ENCODE data around the gene CAV1.

CAV1 gene

GRCh38 chr7:116503835-116504234, 21.0 kb upstream of the CAV1 start:
- no peak for DNase-seq (ENCODE audit: low spot score)

DNA sequence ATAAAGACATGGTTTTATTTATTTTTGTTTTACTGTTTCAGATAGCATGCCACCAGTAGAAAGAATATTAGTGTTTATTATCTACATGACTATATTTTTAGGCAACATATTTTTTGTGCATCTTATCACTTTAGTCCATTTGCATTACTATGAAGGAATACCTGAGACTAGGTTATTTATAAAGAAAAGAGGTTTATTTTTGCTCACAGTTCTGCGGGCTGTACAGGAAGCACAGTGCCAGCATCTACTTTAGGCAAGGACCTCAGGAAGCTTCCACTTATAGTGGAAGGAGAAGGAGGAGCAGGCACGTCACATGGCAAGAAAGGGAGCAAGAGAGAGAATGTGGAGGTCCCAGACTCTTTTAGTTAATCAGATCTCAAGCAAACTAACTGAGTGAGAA, 19.6 kb upstream of the CAV1 start:
- DNase-seq (ENCODE audit: low spot score), result no peak

- no peak for DNase-seq (ENCODE audit: low spot score)
These were observed 19.0 kb upstream of the CAV1 start for GRCh38 chr7:116505823-116506222.

DNA sequence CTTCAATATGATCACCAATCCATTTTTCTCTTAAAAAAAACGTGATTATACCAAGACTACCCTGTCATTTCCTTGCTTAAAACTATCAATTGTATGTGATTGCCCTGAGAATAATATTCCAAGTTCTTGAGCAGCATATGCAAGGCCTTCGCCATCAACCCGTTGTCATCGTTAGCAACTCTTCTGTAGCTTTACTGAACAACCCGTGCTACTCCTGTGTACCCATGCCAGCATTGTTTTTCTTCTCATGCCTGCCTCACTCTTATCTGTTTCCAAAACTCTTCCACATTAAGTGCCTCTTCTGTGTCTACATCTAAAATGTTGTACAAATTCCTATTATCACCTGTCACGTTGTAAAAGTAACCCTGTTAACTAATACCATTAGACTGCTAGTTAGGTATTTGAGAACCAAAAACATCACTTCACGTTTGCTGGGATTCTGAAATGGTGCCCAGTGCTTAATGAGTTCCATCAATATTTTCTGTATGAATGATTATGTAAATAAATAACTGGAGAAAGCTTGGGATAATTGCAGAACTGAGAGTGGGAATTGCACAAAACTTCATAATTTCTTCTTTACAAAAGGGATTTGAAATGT, 14.8 kb upstream of the CAV1 start:
- DNase-seq (ENCODE audit: low spot score), result no peak

DNA sequence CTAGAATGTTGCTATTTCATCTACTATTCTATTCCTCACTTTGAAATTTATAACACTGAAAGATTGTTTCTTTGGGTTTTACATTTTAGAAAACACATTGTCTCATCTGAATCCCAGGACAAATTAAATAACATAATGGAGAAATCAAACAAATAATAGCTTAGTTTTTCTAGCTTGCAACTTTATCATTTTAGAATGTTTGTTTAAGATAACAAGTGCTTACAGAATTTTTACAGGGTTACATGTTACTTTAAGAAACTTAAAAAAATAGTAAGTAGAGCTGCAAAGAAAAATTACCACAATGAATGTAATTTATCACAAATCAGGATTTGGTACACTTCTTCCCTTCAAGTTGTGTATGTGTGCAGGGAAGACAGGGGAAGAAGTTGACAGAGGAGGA, 14.0 kb upstream of the CAV1 start:
- DNase-seq (ENCODE audit: low spot score), result no peak

GRCh38 chr7:116511552-116512519, 13.0 kb upstream of the CAV1 start:
- peak; percentile 53 for DNase-seq (ENCODE audit: low spot score)

GRCh38 chr7:116512520-116513188, 12.2 kb upstream of the CAV1 start:
- DNase-seq (ENCODE audit: low spot score), result no peak

DNA sequence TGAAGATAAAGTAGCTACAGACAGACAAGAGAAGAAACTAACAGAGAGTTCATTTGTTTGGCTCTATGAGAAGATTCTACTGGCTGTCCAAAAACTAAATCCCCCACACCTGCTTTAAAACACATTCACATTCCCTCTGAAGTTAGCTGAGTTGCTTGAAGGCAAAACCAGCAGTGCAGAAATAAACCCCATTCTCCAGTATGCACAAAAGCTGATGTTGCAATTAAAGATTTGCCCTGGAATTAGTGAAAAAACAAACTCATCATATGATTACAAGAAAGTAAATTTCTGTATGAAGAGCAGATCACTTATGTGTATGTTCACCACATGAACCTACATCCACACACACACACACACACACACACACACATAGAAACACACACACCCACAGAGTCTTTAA, 9.3 kb upstream of the CAV1 start:
- no peak for DNase-seq (ENCODE audit: low spot score)

GRCh38 chr7:116516324-116516723, 8.5 kb upstream of the CAV1 start:
- no peak for DNase-seq (ENCODE audit: low spot score)

GRCh38 chr7:116517626-116518025, 7.2 kb upstream of the CAV1 start:
- no peak for DNase-seq (ENCODE audit: low spot score)

- DNase-seq (ENCODE audit: low spot score), result no peak
These were observed 5.9 kb upstream of the CAV1 start for GRCh38 chr7:116518961-116519360.

DNA sequence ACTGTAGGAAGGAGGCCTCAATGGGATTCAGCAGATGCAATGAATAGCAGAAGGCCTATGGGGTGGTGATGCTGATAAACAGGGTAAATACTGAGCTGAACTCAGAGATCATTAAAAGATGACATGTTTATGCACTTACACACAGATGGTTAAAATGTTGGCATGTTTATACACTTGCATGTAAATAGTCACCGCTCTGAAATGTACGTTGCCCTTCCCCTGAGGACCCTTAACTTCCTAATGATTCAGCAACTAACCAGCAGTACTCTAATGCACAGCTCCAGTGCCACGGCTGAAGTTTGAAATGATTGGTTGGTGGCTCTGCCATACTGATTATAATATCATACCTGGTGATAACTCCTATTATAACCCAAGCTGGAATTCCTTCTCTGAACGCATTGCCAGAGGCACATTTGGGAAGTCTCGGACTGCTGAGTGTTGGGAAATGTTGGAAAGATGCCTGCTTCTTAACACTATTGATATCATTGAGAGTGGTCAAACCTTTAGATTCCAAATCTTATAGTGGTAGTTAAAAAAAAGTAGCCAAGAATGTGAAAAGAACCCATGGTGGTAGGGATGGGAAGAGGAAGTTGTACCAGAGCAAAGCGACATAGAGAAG, 3.7 kb upstream of the CAV1 start:
- no peak for DNase-seq (ENCODE audit: low spot score)

DNA sequence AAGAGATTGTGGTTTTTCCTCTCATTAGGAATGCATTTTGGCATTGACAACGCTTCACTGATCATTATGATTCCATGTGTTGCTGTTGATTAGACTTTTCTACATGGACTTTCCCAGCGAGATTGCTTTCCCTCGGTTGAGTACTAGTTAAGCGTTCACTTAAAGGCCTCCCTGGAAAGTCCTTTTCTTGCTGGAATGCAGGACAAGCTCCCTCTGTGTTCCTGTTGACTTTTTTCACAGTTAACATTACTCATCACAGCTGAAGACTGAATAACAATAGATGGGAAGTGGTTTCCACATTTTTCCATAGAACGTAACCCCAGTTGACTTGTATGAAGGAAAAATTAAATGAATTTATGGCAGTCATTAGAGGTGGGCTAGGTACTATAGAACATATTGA, 2.6 kb upstream of the CAV1 start:
- DNase-seq (ENCODE audit: low spot score), result no peak

DNA sequence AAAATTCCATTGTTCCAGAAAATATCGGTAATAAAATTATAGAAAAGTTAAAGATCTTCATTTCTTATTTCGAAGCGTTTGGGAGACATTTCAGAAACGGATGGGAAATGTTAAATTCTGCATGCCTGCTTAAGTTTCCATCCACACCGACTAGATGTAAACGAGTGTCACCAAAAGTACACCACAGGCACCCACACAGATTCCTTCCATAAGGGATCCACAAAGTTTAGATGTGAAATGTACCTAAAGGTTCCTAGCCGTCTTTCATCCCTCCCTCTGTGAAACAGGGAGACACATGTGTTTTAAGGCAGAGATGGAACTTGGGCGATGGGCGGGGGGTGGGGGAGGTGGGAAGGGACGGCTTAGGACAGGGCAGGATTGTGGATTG, 621 bp upstream of the CAV1 start:
- DNase-seq (ENCODE audit: low spot score), result no peak

DNA sequence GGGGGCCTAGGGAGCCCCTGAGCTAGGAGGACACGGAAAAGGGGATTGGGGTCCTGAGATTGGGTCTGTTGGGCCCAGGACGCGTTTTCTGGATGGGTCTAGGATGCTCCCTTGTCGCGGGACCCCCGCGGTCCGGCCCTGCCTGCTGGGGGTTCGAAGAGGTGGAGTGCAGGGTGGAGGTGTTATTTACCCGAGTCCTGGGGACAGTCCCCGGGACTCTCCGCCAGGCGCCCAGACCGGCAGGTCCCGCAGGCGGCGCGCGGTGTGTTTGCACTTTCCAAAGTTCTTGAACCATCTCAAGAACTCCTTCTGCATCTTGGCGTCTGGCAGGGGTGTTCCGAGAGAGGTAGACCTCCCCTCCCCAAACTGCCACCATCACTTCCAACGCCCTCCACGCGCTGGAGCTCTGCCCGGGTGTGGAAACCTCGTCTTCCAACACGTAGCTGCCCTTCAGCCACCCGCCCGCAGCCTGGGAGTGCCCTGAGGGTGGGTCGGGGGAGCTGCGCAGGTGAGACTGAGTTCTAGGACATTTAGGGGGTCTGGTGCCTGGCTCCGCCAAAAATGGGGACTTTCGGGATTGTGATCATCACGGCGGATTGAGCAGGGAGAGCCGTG, 569 bp downstream of the CAV1 start:
- DNase-seq (ENCODE audit: low spot score), result peak; percentile 13

DNA sequence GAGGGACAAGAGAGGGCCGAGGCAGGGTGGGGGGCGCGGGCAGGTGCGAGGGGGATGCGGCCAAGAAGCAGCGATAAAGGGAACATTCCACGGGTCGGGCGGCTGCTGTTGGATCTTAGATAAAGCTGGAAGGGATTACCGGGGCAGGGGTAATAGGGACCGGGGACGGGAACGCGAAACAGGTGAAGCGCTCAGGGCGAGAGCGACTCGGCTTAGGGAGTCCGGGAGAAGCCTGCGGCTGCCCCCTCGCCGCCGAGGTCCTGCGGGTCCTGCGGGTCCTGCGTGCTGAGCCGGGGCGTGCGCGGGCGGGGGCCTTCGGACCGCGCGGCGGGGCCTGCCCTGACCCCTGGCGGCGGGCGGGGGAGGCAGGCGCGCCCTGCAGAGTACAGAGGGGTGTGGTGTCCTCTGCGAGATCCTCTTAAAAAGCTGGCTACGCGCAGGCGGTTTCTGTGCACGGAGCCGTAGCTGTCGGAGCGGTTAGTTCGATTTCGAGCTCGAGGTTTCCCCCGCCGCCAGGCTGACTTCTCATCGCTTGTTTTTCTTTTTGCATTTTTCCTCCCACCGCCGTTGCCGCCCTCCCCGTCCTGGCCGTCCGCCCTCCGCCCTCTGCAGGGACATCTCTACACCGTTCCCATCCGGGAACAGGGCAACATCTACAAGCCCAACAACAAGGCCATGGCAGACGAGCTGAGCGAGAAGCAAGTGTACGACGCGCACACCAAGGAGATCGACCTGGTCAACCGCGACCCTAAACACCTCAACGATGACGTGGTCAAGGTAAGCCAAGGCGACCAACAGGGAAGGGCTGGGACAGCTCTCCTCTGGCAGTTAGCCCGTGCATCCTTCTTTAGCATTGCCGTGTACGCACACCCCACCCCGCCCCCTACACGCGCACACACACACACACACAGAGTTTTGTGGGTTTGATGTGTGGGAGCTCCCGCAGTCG, 1.4 kb downstream of the CAV1 start:
- peak; percentile 66 for DNase-seq (ENCODE audit: low spot score)

GRCh38 chr7:116526897-116527296, 2.1 kb downstream of the CAV1 start:
- no peak for DNase-seq (ENCODE audit: low spot score)

- DNase-seq (ENCODE audit: low spot score), result no peak
These were observed 2.7 kb downstream of the CAV1 start for GRCh38 chr7:116527521-116527920.

DNA sequence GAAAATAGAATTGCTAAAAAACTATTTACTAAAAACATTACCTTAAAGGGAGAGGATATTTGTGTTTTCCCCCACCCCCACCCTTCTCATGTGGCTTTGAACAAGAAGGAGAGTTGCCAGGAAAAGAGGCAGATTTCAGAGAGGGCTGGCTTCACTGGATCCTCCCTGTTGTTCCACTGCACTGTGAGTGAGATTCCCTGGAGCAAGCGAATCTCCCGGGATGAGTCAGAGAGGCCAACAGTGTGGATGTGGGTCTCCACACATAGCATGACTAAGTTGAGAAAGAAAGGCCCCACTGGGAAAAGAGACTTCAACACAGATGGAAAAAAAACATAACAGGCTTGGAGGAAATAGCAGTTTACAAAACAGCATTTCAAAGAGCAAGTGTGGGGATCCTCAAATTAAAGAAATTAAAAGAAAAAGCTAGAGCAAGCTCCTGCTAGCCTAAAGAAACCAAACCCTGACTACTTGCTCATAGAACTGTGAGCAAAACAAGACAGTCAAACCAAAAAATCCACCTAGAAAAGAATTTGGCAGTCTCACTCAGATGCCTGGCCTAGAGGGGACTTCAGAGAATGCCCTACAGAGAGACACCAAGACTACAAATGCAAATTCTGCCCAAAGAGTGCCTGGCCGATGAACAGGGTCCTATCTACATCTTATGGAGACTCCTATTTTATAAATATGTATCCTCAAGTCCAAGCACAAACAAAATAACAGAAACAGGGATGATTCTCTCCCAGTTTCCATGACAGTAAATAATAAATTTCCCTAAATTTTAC, 3.4 kb downstream of the CAV1 start:
- DNase-seq (ENCODE audit: low spot score), result no peak

- no peak for DNase-seq (ENCODE audit: low spot score)
These were observed 4.4 kb downstream of the CAV1 start for GRCh38 chr7:116529250-116529649.
